NCI-H2227 (cell line): ENCODE data around the gene ZNF814.
"Not testable (repeated sequence)": the region's sequence is repeated elsewhere in the genome, so short reads cannot be mapped to it uniquely, and the experiment has no call there.

Experiments used
- DNase-seq: peaks from one replicate; lab custom pipeline; 2025; ENCODE audit not compliant: unreplicated experiment; lab: John Stamatoyannopoulos, UW

The ZNF814 gene

GRCh38 chr19:57819475-57820148, 69.2 kb downstream of the ZNF814 start:
- DNase-seq, result peak; percentile 97

GRCh38 chr19:57818378-57818777, 70.5 kb downstream of the ZNF814 start:
- no peak for DNase-seq

- DNase-seq, result no peak
These were observed 70.9 kb downstream of the ZNF814 start for GRCh38 chr19:57817976-57818375.

GRCh38 chr19:57816652-57817051, 72.2 kb downstream of the ZNF814 start:
- DNase-seq, result no peak

GRCh38 chr19:57815247-57816075, 73.4 kb downstream of the ZNF814 start:
- DNase-seq, result no peak

GRCh38 chr19:57814505-57815246, 74.2 kb downstream of the ZNF814 start, which contains the start of gene ZNF552:
Gene ZNF552 (minus strand): TSS chr19:57814913. CDS start chr19:57814743, 170 bp downstream.
- peak; percentile 99 for DNase-seq

GRCh38 chr19:57813919-57814504, 74.8 kb downstream of the ZNF814 start:
- DNase-seq, result no peak

- not testable (repeated sequence) for DNase-seq
These were observed 75.6 kb downstream of the ZNF814 start for GRCh38 chr19:57812975-57813820.

GRCh38 chr19:57812226-57812625, 76.6 kb downstream of the ZNF814 start:
- DNase-seq, result no peak

- not testable (repeated sequence) for DNase-seq
These were observed 78.2 kb downstream of the ZNF814 start for GRCh38 chr19:57810410-57811295.

- no peak for DNase-seq
These were observed 81.3 kb downstream of the ZNF814 start for GRCh38 chr19:57807541-57807940.

GRCh38 chr19:57803594-57804325, 85.1 kb downstream of the ZNF814 start:
- peak; percentile 70 for DNase-seq

- no peak for DNase-seq
These were observed 85.6 kb downstream of the ZNF814 start for GRCh38 chr19:57803265-57803593.

- no peak for DNase-seq
These were observed 86.6 kb downstream of the ZNF814 start for GRCh38 chr19:57802269-57802668.

GRCh38 chr19:57800696-57801095, 88.1 kb downstream of the ZNF814 start:
- DNase-seq, result no peak
